CD14-positive monocyte (primary cell): ENCODE results near the gene C19orf12. TPM values are rescaled to one million over a fixed set of nuclear protein-coding genes. Genes with fewer than 3 reads are reported as not detected.

Experiments used
- DNase-seq, 3 donors: peaks; one replicate each; pipeline ENCODE4 v3.0.0-alpha.2; 2011 to 2022
- H2AFZ ChIP-seq: 2 replicates; pipeline ENCODE4 v1.6.0; 2012; ENCODE audit warnings: mild to moderate bottlenecking, low read depth, low read length, inconsistent platforms; ENCODE audit not compliant: insufficient read depth, poor library complexity, severe bottlenecking
- H3K27ac ChIP-seq, 2 donors: 1 replicate in 1 of 2; 2 replicates in 1 of 2; pipeline ENCODE4 v1.5.1; 2012 to 2013; ENCODE audit warnings: low read length in 2 of 2, control low read depth in 1 of 2, inconsistent platforms in 1 of 2, low read depth in 1 of 2, mild to moderate bottlenecking in 1 of 2
- H3K27me3 ChIP-seq, 2 donors: one replicate each; pipeline versions ENCODE4 v1.6.0 to v1.6.1; 2011 to 2013; ENCODE audit warnings: low read length in 2 of 2; ENCODE audit not compliant: control insufficient read depth in 2 of 2, insufficient read depth in 2 of 2
- H3K36me3 ChIP-seq, 2 donors: replicated peaks in 1 of 2; 1 replicate in 1 of 2; 2 replicates in 1 of 2; pipeline versions ENCODE4 v1.5.1 to v1.6.1; 2012 to 2013; ENCODE audit warnings: low read length in 2 of 2, control low read depth in 1 of 2, inconsistent platforms in 1 of 2, mild to moderate bottlenecking in 1 of 2; ENCODE audit not compliant: insufficient read depth in 2 of 2, control insufficient read depth in 1 of 2
- H3K4me1 ChIP-seq, 2 donors: 1 replicate in 1 of 2; 2 replicates in 1 of 2; pipeline versions ENCODE4 v1.5.1 to v1.6.1; 2012 to 2013; ENCODE audit warnings: low read length in 2 of 2, control low read depth in 1 of 2, inconsistent platforms in 1 of 2, mild to moderate bottlenecking in 1 of 2, moderate library complexity in 1 of 2; ENCODE audit not compliant: insufficient read depth in 2 of 2, control insufficient read depth in 1 of 2
- H3K4me2 ChIP-seq: replicated peaks from 2 replicates; pipeline ENCODE3; 2012; ENCODE audit warnings: low read length, moderate library complexity, mild to moderate bottlenecking; ENCODE audit not compliant: poor library complexity, severe bottlenecking; ENCODE audit errors: extremely low read depth
- H3K4me3 ChIP-seq, 3 experiments: fragments of 200-600 bp in 1 of 3; sonication (generic) in 1 of 3; replicated peaks in 1 of 3; 1 replicate in 2 of 3; 2 replicates in 1 of 3; pipeline ENCODE4 v1.5.1; 2011 to 2013; ENCODE audit warnings: low read length in 3 of 3, mild to moderate bottlenecking in 3 of 3, control low read depth in 2 of 3, low read depth in 2 of 3, inconsistent platforms in 1 of 3, moderate library complexity in 1 of 3
- H3K79me2 ChIP-seq: 2 replicates; pipeline ENCODE4 v1.6.0; 2012; ENCODE audit warnings: mild to moderate bottlenecking, control low read depth, inconsistent platforms, low read length, moderate library complexity; ENCODE audit not compliant: insufficient read depth
- H3K9ac ChIP-seq: 2 replicates; pipeline ENCODE4 v1.6.0; 2017; ENCODE audit warnings: low read length, mild to moderate bottlenecking; ENCODE audit not compliant: insufficient read depth, poor library complexity, severe bottlenecking
- H3K9me3 ChIP-seq, 2 donors: replicated peaks in 1 of 2; 1 replicate in 1 of 2; 2 replicates in 1 of 2; pipeline versions ENCODE4 v1.5.1 to v1.6.1; 2012 to 2013; ENCODE audit warnings: low read length in 2 of 2, control low read depth in 1 of 2; ENCODE audit not compliant: control insufficient read depth in 1 of 2, insufficient read depth in 1 of 2
- H4K20me1 ChIP-seq: 2 replicates; pipeline ENCODE4 v1.6.0; 2012; ENCODE audit warnings: mild to moderate bottlenecking, low read length, control low read depth, moderate library complexity; ENCODE audit not compliant: insufficient read depth
- H3K27ac Mint-ChIP-seq, 7 donors: one replicate each; pipeline ENCODE4 v1.8.0; 2020; ENCODE audit warnings: mild to moderate bottlenecking in 7 of 7, mixed read lengths in 7 of 7, moderate library complexity in 6 of 7, inconsistent platforms in 2 of 7
- H3K27me3 Mint-ChIP-seq, 3 donors: one replicate each; pipeline ENCODE4 v1.8.0; 2021 to 2022; ENCODE audit warnings: low read depth in 3 of 3, mild to moderate bottlenecking in 3 of 3, mixed read lengths in 3 of 3, moderate library complexity in 3 of 3, inconsistent platforms in 1 of 3
- H3K36me3 Mint-ChIP-seq, 2 donors: one replicate each; pipeline ENCODE4 v1.8.0; 2020; ENCODE audit warnings: mixed read lengths in 2 of 2, inconsistent platforms in 1 of 2, mild to moderate bottlenecking in 1 of 2
- H3K4me1 Mint-ChIP-seq: one replicate; pipeline ENCODE4 v1.8.0; 2020; ENCODE audit warnings: mild to moderate bottlenecking, mixed read lengths
- H3K4me3 Mint-ChIP-seq, 2 donors: one replicate each; pipeline ENCODE4 v1.8.0; 2020; ENCODE audit warnings: mild to moderate bottlenecking in 2 of 2, mixed read lengths in 2 of 2, moderate library complexity in 1 of 2
- H3K9me3 Mint-ChIP-seq, 7 donors: one replicate each; pipeline ENCODE4 v1.8.0; 2020 to 2022; ENCODE audit warnings: mixed read lengths in 7 of 7, mild to moderate bottlenecking in 6 of 7, moderate library complexity in 6 of 7, inconsistent platforms in 2 of 7
- CTCF ChIP-seq: fragments of 200-600 bp; IDR thresholded peaks from one replicate; pipeline ENCODE4 v1.8.0; 2022; ENCODE audit warnings: antibody characterized with exemption, mild to moderate bottlenecking
- WGBS: methylation state at CpG from one replicate; pipeline ENCODE4 v1.1.5; 2013; ENCODE audit warnings: missing lambda C conversion rate; ENCODE audit not compliant: insufficient coverage; 5-methylcytosine and 5-hydroxymethylcytosine counted together
- intact Hi-C, 2 donors: fragments of 100-400 bp; cut with micrococcal nuclease; formaldehyde crosslinking; loops; one replicate each; pipeline versions ENCODE4 v1.15.0 to v1.15.1; 2023
- polyA plus RNA-seq, 3 donors: library from polyadenylated mRNA; depleted of rRNA in 1 of 3; unstranded in 2 of 3; stranded (reverse) in 1 of 3; fragments of 300-500 nt in 2 of 3; fragments of >200 nt in 1 of 3; fragmentation: Illumina TruSeq in 2 of 3; gene quantifications; 1 replicate in 2 of 3; 2 replicates in 1 of 3; pipeline ENCODE4 v1.2.3, GENCODE V29; 2012 to 2021

C19orf12 gene
- polyA plus RNA-seq, 3 donors: 6.0 to 8.0 (median 6.8) TPM

GRCh38 chr19:29686285-29686805 is 28.7 kb downstream of the C19orf12 start:
- Histone ChIP-seq H3K27me3 (no peaks in the 10 kb centered on the region), H3K36me3 (no peaks in the 10 kb centered on the region), H3K27ac (no peak overlapping the region), H4K20me1 (no peaks in the 10 kb centered on the region), H3K9me3 (peaks cover 3 to 8% of the 10 kb centered on the region in 2 donors), H2AFZ (no peak overlapping the region), H3K4me2 (no peak overlapping the region), H3K4me3 (no peak overlapping the region), H3K79me2 (no peaks in the 10 kb centered on the region), H3K4me1 (no peaks in the 10 kb centered on the region), H3K9ac (no peak overlapping the region)
- Mint-ChIP-seq H3K27me3 (peaks cover 5 to 7% (median 6%) of the 10 kb centered on the region in 3 donors), H3K27ac (no peak overlapping the region), H3K36me3 (no peaks in the 10 kb centered on the region), H3K9me3 (peaks cover 4 to 15% (median 10%) of the 10 kb centered on the region in 7 donors), H3K4me1 (peaks cover 9% of the 10 kb centered on the region), H3K4me3 (no peak overlapping the region)
- intact Hi-C loops: no loop called here
- DNase-seq: no peak
- WGBS: 94% methylated on average over 8 of the region's 8 CpGs
- TF ChIP-seq CTCF: no peak

- peaks cover 5 to 7% (median 7%) of the 10 kb centered on the region in 3 donors for H3K27me3 Mint-ChIP-seq
- peaks cover 0 to 2% of the 10 kb centered on the region in 2 donors for H3K36me3 Mint-ChIP-seq
- H3K4me1 ChIP-seq: peaks cover 9% of the 10 kb centered on the region in 2 donors
- H3K79me2 ChIP-seq: no peaks in the 10 kb centered on the region
- H2AFZ ChIP-seq: no peak overlapping the region
- intact Hi-C loops: no loop called here
- DNase-seq: no peak
- H3K4me3 Mint-ChIP-seq: no peak overlapping the region
- H3K4me3 ChIP-seq: no peak overlapping the region
- no peaks in the 10 kb centered on the region for H3K27me3 ChIP-seq
- H4K20me1 ChIP-seq: no peaks in the 10 kb centered on the region
- 70% methylated on average over 4 of the region's 7 CpGs for WGBS
- H3K27ac Mint-ChIP-seq: peak overlapping the region in 1 of 7 donors; percentile 23
- H3K4me1 Mint-ChIP-seq: peaks cover 19% of the 10 kb centered on the region
- H3K9me3 ChIP-seq: peaks cover 0 to 1% of the 10 kb centered on the region in 2 donors
- H3K4me2 ChIP-seq: no peak overlapping the region
- TF ChIP-seq CTCF: no peak
- no peak overlapping the region for H3K9ac ChIP-seq
- no peaks in the 10 kb centered on the region for H3K36me3 ChIP-seq
- H3K27ac ChIP-seq: no peak overlapping the region
- H3K9me3 Mint-ChIP-seq: peaks cover under 1 to 8% (median 3%) of the 10 kb centered on the region in 7 donors
Observed at GRCh38 chr19:29685326-29685725, 29.7 kb downstream of the C19orf12 start.
